ENCODE data around the gene C11orf91.
A peak's percentile ranks its signal among the peaks of the same experiment; 100 is the strongest.

Gene C11orf91

GRCh38 chr11:33659370-33660139 is 41.1 kb downstream of the C11orf91 start:
- H3K14ac ChIP-seq (ENCODE audit: low read length): no peak overlapping the region
- no peaks in the 10 kb centered on the region for H3K79me2 ChIP-seq (ENCODE audit: control insufficient read depth, insufficient read depth, low read length, poor library complexity)

DNA sequence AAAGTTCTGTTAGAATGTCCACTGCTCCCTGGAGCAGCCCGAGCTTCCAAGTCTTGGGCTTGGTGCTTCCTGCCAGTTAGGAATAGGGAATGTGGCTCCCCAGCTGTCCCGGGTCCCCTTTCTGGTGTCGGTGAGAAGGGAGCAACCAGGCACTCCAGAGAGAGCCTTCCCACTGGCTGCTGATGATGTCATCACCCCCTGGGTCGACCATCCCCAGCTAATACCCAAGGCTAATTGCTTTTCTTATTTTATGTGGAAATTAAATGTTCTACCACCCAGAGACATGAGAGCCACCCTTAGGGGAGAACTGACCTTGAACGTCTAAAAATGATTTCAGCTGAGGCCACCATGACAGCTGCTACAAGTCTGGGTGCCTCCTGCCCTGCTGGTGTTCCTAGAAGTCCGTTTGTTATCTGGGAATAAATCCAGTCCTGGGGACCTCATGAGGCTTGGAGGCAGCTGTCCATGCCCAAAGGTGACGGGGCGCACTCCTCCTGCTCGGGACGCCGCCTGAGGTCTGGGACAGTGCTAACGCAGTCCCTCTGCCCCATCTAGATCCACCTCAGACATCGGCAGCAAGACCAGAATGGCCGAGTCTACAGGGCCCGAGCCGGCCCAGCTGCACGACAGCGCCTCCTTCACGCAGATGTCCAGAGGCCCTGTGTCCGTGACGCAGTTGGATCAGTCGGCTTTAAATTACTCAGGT is 42.3 kb downstream of the C11orf91 start:
- Histone ChIP-seq H3K27me3 (ENCODE audit: insufficient read depth, low read length) (no peaks in the 10 kb centered on the region), H2BK12ac (ENCODE audit: low read length) (no peak overlapping the region), H3K27ac (ENCODE audit: low read depth, low read length) (no peak overlapping the region), H4K12ac (ENCODE audit: low read depth, low read length) (no peak overlapping the region), H3K4ac (ENCODE audit: low read depth, low read length) (no peak overlapping the region), H3K4me3 (ENCODE audit: low read depth, low read length) (no peak overlapping the region), H3K9me3 (ENCODE audit: insufficient read depth, low read depth, low read length) (no peaks in the 10 kb centered on the region), H3K14ac (ENCODE audit: low read length) (no peak overlapping the region), H4K8ac (ENCODE audit: low read depth, low read length) (no peak overlapping the region), H2BK5ac (ENCODE audit: low read depth, low read length, poor library complexity) (no peak overlapping the region), H4K91ac (ENCODE audit: low read depth, low read length) (no peak overlapping the region), H2AK5ac (ENCODE audit: low read length) (no peak overlapping the region), H3K23ac (ENCODE audit: low read length) (no peak overlapping the region), H3K9ac (ENCODE audit: low read length) (no peak overlapping the region), H2BK120ac (ENCODE audit: insufficient read depth, low read length, poor library complexity) (no peak overlapping the region), H3K18ac (ENCODE audit: low read length) (no peak overlapping the region), H3K4me2 (ENCODE audit: low read length) (no peak overlapping the region), H3K79me1 (ENCODE audit: low read length) (no peaks in the 10 kb centered on the region), H3K4me1 (ENCODE audit: control insufficient read depth in 1 of 2, insufficient read depth in 2 of 2, low read length in 2 of 2) (no peaks in the 10 kb centered on the region), H2AFZ (ENCODE audit: insufficient read depth, low read length, poor library complexity) (no peak overlapping the region), H3K36me3 (ENCODE audit: control insufficient read depth in 1 of 2, insufficient read depth in 2 of 2, low read length in 2 of 2) (no peaks in the 10 kb centered on the region), H3K79me2 (ENCODE audit: control insufficient read depth, insufficient read depth, low read length, poor library complexity) (no peaks in the 10 kb centered on the region)
- peak in 1 of 2 donors; percentile 30 for DNase-seq
- WGBS (ENCODE audit: extremely low coverage, insufficient coverage, insufficient read length): no CpG with 5 or more reads among the region's 22 CpGs

More at GRCh38 chr11:33659370-33660139, 41.1 kb downstream of the C11orf91 start:
- no peak overlapping the region for H2BK5ac ChIP-seq (ENCODE audit: low read depth, low read length, poor library complexity)
- no peak overlapping the region for H3K4ac ChIP-seq (ENCODE audit: low read depth, low read length)
- H3K36me3 ChIP-seq (ENCODE audit: control insufficient read depth in 1 of 2, insufficient read depth in 2 of 2, low read length in 2 of 2): no peaks in the 10 kb centered on the region
- no peaks in the 10 kb centered on the region for H3K9me3 ChIP-seq (ENCODE audit: insufficient read depth, low read depth, low read length)
- H2BK120ac ChIP-seq (ENCODE audit: insufficient read depth, low read length, poor library complexity): no peak overlapping the region
- H2AK5ac ChIP-seq (ENCODE audit: low read length): no peak overlapping the region
- no peak overlapping the region for H3K4me2 ChIP-seq (ENCODE audit: low read length)
- DNase-seq: no peak
- H3K18ac ChIP-seq (ENCODE audit: low read length): no peak overlapping the region
- no peak overlapping the region for H3K9ac ChIP-seq (ENCODE audit: low read length)
- H3K79me1 ChIP-seq (ENCODE audit: low read length): no peaks in the 10 kb centered on the region
- H2BK12ac ChIP-seq (ENCODE audit: low read length): no peak overlapping the region
- H3K4me1 ChIP-seq (ENCODE audit: control insufficient read depth in 1 of 2, insufficient read depth in 2 of 2, low read length in 2 of 2): no peaks in the 10 kb centered on the region
- no peak overlapping the region for H3K27ac ChIP-seq (ENCODE audit: low read depth, low read length)
- no peak overlapping the region for H4K12ac ChIP-seq (ENCODE audit: low read depth, low read length)
- no CpG with 5 or more reads among the region's 5 CpGs for WGBS (ENCODE audit: extremely low coverage, insufficient coverage, insufficient read length)
- no peak overlapping the region for H2AFZ ChIP-seq (ENCODE audit: insufficient read depth, low read length, poor library complexity)
- no peak overlapping the region for H3K23ac ChIP-seq (ENCODE audit: low read length)
- H4K91ac ChIP-seq (ENCODE audit: low read depth, low read length): no peak overlapping the region
- no peak overlapping the region for H4K8ac ChIP-seq (ENCODE audit: low read depth, low read length)
- H3K4me3 ChIP-seq (ENCODE audit: low read depth, low read length): no peak overlapping the region
- H3K27me3 ChIP-seq (ENCODE audit: insufficient read depth, low read length): no peaks in the 10 kb centered on the region

GRCh38 chr11:33657757-33658156 is 42.9 kb downstream of the C11orf91 start:
- Histone ChIP-seq H3K4me3 (ENCODE audit: low read depth, low read length) (no peak overlapping the region), H3K14ac (ENCODE audit: low read length) (no peak overlapping the region), H4K8ac (ENCODE audit: low read depth, low read length) (peak overlapping the region; percentile 24), H3K9me3 (ENCODE audit: insufficient read depth, low read depth, low read length) (no peaks in the 10 kb centered on the region), H4K12ac (ENCODE audit: low read depth, low read length) (no peak overlapping the region), H3K18ac (ENCODE audit: low read length) (no peak overlapping the region), H2AK5ac (ENCODE audit: low read length) (no peak overlapping the region), H3K4me1 (ENCODE audit: control insufficient read depth in 1 of 2, insufficient read depth in 2 of 2, low read length in 2 of 2) (peaks cover 0 to under 1% of the 10 kb centered on the region in 2 experiments), H3K23ac (ENCODE audit: low read length) (no peak overlapping the region), H3K79me1 (ENCODE audit: low read length) (no peaks in the 10 kb centered on the region), H2BK12ac (ENCODE audit: low read length) (no peak overlapping the region), H3K79me2 (ENCODE audit: control insufficient read depth, insufficient read depth, low read length, poor library complexity) (no peaks in the 10 kb centered on the region), H3K4me2 (ENCODE audit: low read length) (no peak overlapping the region), H2BK120ac (ENCODE audit: insufficient read depth, low read length, poor library complexity) (no peak overlapping the region), H2AFZ (ENCODE audit: insufficient read depth, low read length, poor library complexity) (no peak overlapping the region), H3K27me3 (ENCODE audit: insufficient read depth, low read length) (no peaks in the 10 kb centered on the region), H3K27ac (ENCODE audit: low read depth, low read length) (no peak overlapping the region), H3K36me3 (ENCODE audit: control insufficient read depth in 1 of 2, insufficient read depth in 2 of 2, low read length in 2 of 2) (no peaks in the 10 kb centered on the region), H3K9ac (ENCODE audit: low read length) (no peak overlapping the region), H3K4ac (ENCODE audit: low read depth, low read length) (no peak overlapping the region), H2BK5ac (ENCODE audit: low read depth, low read length, poor library complexity) (no peak overlapping the region), H4K91ac (ENCODE audit: low read depth, low read length) (no peak overlapping the region)
- WGBS (ENCODE audit: extremely low coverage, insufficient coverage, insufficient read length): no CpG with 5 or more reads among the region's 3 CpGs
- no peak for DNase-seq

DNA sequence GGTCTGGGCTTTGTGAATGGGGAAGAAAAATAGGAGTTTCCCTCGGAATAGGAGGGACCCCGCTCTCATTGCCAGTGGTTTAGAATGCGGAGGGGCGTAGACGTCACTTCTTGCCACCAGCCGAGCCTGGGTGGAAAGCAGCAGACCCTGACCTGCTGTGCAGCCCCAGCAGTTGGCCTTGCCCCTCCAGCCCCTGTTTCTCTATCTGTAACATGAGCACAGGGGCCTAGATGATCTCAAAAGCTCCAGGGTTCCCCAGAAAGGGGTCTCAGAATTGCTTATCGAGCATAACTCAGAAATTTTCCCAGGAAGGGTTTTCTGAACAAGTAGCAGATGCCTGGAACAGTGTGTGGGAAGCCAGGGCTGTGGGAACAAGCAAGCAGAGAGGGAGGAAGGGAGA is 43.9 kb downstream of the C11orf91 start:
- Histone ChIP-seq H3K27ac (ENCODE audit: low read depth, low read length) (no peak overlapping the region), H3K4me2 (ENCODE audit: low read length) (no peak overlapping the region), H2BK5ac (ENCODE audit: low read depth, low read length, poor library complexity) (no peak overlapping the region), H4K12ac (ENCODE audit: low read depth, low read length) (no peak overlapping the region), H3K27me3 (ENCODE audit: insufficient read depth, low read length) (no peaks in the 10 kb centered on the region), H2AK5ac (ENCODE audit: low read length) (no peak overlapping the region), H2BK12ac (ENCODE audit: low read length) (no peak overlapping the region), H3K4me3 (ENCODE audit: low read depth, low read length) (no peak overlapping the region), H3K4ac (ENCODE audit: low read depth, low read length) (no peak overlapping the region), H3K18ac (ENCODE audit: low read length) (no peak overlapping the region), H3K14ac (ENCODE audit: low read length) (no peak overlapping the region), H3K23ac (ENCODE audit: low read length) (no peak overlapping the region), H3K9me3 (ENCODE audit: insufficient read depth, low read depth, low read length) (no peaks in the 10 kb centered on the region), H3K79me1 (ENCODE audit: low read length) (no peaks in the 10 kb centered on the region), H3K9ac (ENCODE audit: low read length) (no peak overlapping the region), H4K91ac (ENCODE audit: low read depth, low read length) (no peak overlapping the region), H3K79me2 (ENCODE audit: control insufficient read depth, insufficient read depth, low read length, poor library complexity) (no peaks in the 10 kb centered on the region), H2AFZ (ENCODE audit: insufficient read depth, low read length, poor library complexity) (no peak overlapping the region), H3K4me1 (ENCODE audit: control insufficient read depth in 1 of 2, insufficient read depth in 2 of 2, low read length in 2 of 2) (peaks cover 2 to 4% of the 10 kb centered on the region in 2 experiments), H4K8ac (ENCODE audit: low read depth, low read length) (no peak overlapping the region), H3K36me3 (ENCODE audit: control insufficient read depth in 1 of 2, insufficient read depth in 2 of 2, low read length in 2 of 2) (no peaks in the 10 kb centered on the region), H2BK120ac (ENCODE audit: insufficient read depth, low read length, poor library complexity) (no peak overlapping the region)
- no CpG with 5 or more reads among the region's 7 CpGs for WGBS (ENCODE audit: extremely low coverage, insufficient coverage, insufficient read length)
- DNase-seq: no peak

All from trophoblast cell (in vitro differentiated cells and primary cell).